ENCODE results near the gene C2orf42. TPM values are rescaled to one million over a fixed set of nuclear protein-coding genes. Genes with fewer than 3 reads are reported as not detected.
A peak's percentile ranks its signal among the peaks of the same experiment; 100 is the strongest.

The C2orf42 gene
- total RNA-seq, 2 donors from 2014 or later: 13.7 to 25.5 TPM

GRCh38 chr2:70145851-70146739 lies 44.7 kb downstream of the C2orf42 start:
- H3K36me3 ChIP-seq: no peaks in the 10 kb centered on the region
- no peak overlapping the region for H3K27ac ChIP-seq
- H3K9me3 ChIP-seq: no peaks in the 10 kb centered on the region
- peaks cover 12 to 14% of the 10 kb centered on the region in 2 donors for H3K4me1 ChIP-seq (ENCODE audit: control insufficient read depth in 1 of 2, low read depth in 2 of 2)
- no peak overlapping the region for H3K4me3 ChIP-seq
- no peak for TF ChIP-seq CTCF (IDR thresholded peaks at IDR 0.05)
- ATAC-seq (ENCODE audit: insufficient number of reproducible peaks, low FRiP score, low read depth): no peak
- H3K27me3 ChIP-seq (replicated peaks; ENCODE audit: insufficient read depth): no peaks in the 10 kb centered on the region
- DNase-seq (ENCODE audit: low spot score): no peak

GRCh38 chr2:70145144-70145490 lies 45.7 kb downstream of the C2orf42 start:
- Histone ChIP-seq H3K9me3 (no peaks in the 10 kb centered on the region), H3K36me3 (no peaks in the 10 kb centered on the region), H3K4me3 (no peak overlapping the region), H3K4me1 (ENCODE audit: control insufficient read depth in 1 of 2, low read depth in 2 of 2) (peaks cover 15 to 19% of the 10 kb centered on the region in 2 donors), H3K27ac (no peak overlapping the region), H3K27me3 (replicated peaks; ENCODE audit: insufficient read depth) (no peaks in the 10 kb centered on the region)
- DNase-seq (ENCODE audit: low spot score) (no peak), ATAC-seq (ENCODE audit: insufficient number of reproducible peaks, low FRiP score, low read depth) (no peak)
- no peak for TF ChIP-seq CTCF (IDR thresholded peaks at IDR 0.05)

GRCh38 chr2:70144443-70145143 lies 46.2 kb downstream of the C2orf42 start:
- H3K27me3 ChIP-seq (replicated peaks; ENCODE audit: insufficient read depth): no peaks in the 10 kb centered on the region
- ATAC-seq (ENCODE audit: insufficient number of reproducible peaks, low FRiP score, low read depth) (no peak), DNase-seq (ENCODE audit: low spot score) (no peak)
- H3K9me3 ChIP-seq: no peaks in the 10 kb centered on the region
- H3K27ac ChIP-seq: no peak overlapping the region
- H3K4me3 ChIP-seq: no peak overlapping the region
- TF ChIP-seq CTCF (IDR thresholded peaks at IDR 0.05): no peak
- H3K4me1 ChIP-seq (ENCODE audit: control insufficient read depth in 1 of 2, low read depth in 2 of 2): peaks cover 15 to 19% of the 10 kb centered on the region in 2 donors
- H3K36me3 ChIP-seq: no peaks in the 10 kb centered on the region

- no peak for TF ChIP-seq CTCF (IDR thresholded peaks at IDR 0.05)
- Histone ChIP-seq H3K27me3 (replicated peaks; ENCODE audit: insufficient read depth) (no peaks in the 10 kb centered on the region), H3K9me3 (no peaks in the 10 kb centered on the region), H3K4me1 (ENCODE audit: control insufficient read depth in 1 of 2, low read depth in 2 of 2) (peaks cover 15 to 19% of the 10 kb centered on the region in 2 donors), H3K4me3 (peak overlapping the region; percentile 72), H3K27ac (peak overlapping the region; percentile 89 to 92), H3K36me3 (no peaks in the 10 kb centered on the region)
- no peak for ATAC-seq (ENCODE audit: insufficient number of reproducible peaks, low FRiP score, low read depth)
- no peak for DNase-seq (ENCODE audit: low spot score)
Measured at GRCh38 chr2:70143314-70144150, 47.3 kb downstream of the C2orf42 start.
